GM18511 (cell line): Measurements from ENCODE around the gene RRAGD.
A peak's percentile ranks its signal among the peaks of the same experiment; 100 is the strongest.

Source experiments
- ATAC-seq: cut with Tn5 transposase; IDR thresholded peaks from one replicate; pipeline ENCODE4 v1.9.1; 2021; ENCODE audit warnings: mild to moderate bottlenecking, moderate library complexity; ENCODE audit not compliant: unreplicated experiment

RRAGD gene

GRCh38 chr6:89412071-89413005 is at the start of gene RRAGD:
Gene RRAGD (minus strand): TSS chr6:89412273. CDS start chr6:89411993, 280 bp downstream.
- ATAC-seq, result peak; percentile 78

- ATAC-seq, result no peak
These were observed 48.6 kb upstream of the RRAGD start for GRCh38 chr6:89460713-89461112.

GRCh38 chr6:89459501-89459900 is 47.4 kb upstream of the RRAGD start:
- no peak for ATAC-seq

GRCh38 chr6:89458704-89459103 is 46.6 kb upstream of the RRAGD start:
- ATAC-seq, result no peak

- ATAC-seq, result no peak
These were observed 42.2 kb upstream of the RRAGD start for GRCh38 chr6:89454300-89454699.

GRCh38 chr6:89452281-89452680 is 40.2 kb upstream of the RRAGD start:
- no peak for ATAC-seq

GRCh38 chr6:89449193-89449592 is 37.1 kb upstream of the RRAGD start:
- no peak for ATAC-seq

GRCh38 chr6:89443658-89444057 is 31.6 kb upstream of the RRAGD start:
- ATAC-seq, result no peak

- no peak for ATAC-seq
These were observed 28.1 kb upstream of the RRAGD start for GRCh38 chr6:89440200-89440599.

- ATAC-seq, result no peak
These were observed 26.9 kb upstream of the RRAGD start for GRCh38 chr6:89439014-89439413.

- ATAC-seq, result no peak
These were observed 26.2 kb upstream of the RRAGD start for GRCh38 chr6:89438248-89438647.

GRCh38 chr6:89436226-89436625 is 24.2 kb upstream of the RRAGD start:
- no peak for ATAC-seq

GRCh38 chr6:89434954-89435353 is 22.9 kb upstream of the RRAGD start:
- ATAC-seq, result no peak

GRCh38 chr6:89434150-89434499 is 22.1 kb upstream of the RRAGD start:
- ATAC-seq, result no peak

- peak; percentile 53 for ATAC-seq
These were observed 21.4 kb upstream of the RRAGD start for GRCh38 chr6:89433252-89434149.

- peak; percentile 91 for ATAC-seq
These were observed 20.8 kb upstream of the RRAGD start, which contains the start of gene ANKRD6 for GRCh38 chr6:89432875-89433251. Gene ANKRD6 (plus strand): TSS chr6:89433152. CDS start chr6:89566977, 133,825 bp downstream.

- ATAC-seq, result no peak
These were observed 18.3 kb upstream of the RRAGD start for GRCh38 chr6:89430201-89430962.

- ATAC-seq, result no peak
These were observed 4.7 kb upstream of the RRAGD start for GRCh38 chr6:89416796-89417195.

- no peak for ATAC-seq
These were observed 3.1 kb upstream of the RRAGD start for GRCh38 chr6:89415185-89415584.

- no peak for ATAC-seq
These were observed 2.1 kb upstream of the RRAGD start for GRCh38 chr6:89414215-89414614.

- ATAC-seq, result no peak
These were observed 930 bp upstream of the RRAGD start for GRCh38 chr6:89413006-89413400.
